Endothelial cell of umbilical vein (primary cell): ENCODE data around the gene RPF1. TPM values are rescaled to one million over a fixed set of nuclear protein-coding genes. Genes with fewer than 3 reads are reported as not detected.

ENCODE experiments used
- BruUV-seq: library from RNA; stranded (reverse); fragments of 400-500 nt; replicated peaks from 2 replicates; lab custom pipeline; 2021; lab: Mats Ljungman, UMichigan
- CTCF ChIA-PET: fragments of 300-600, 350-600 bp; sonication (Branson Sonifier 250); formaldehyde crosslinking; loops from one replicate; lab custom pipeline; 2021; ENCODE audit warnings: antibody characterized with exemption, inconsistent platforms; lab: Charles Lee
- POLR2A ChIA-PET: fragments of 300-600, 350-600 bp; sonication (Branson Sonifier 250); formaldehyde crosslinking; loops from one replicate; lab custom pipeline; 2021; ENCODE audit warnings: antibody characterized with exemption, inconsistent platforms; lab: Charles Lee
- DNase-seq: peaks from one replicate; pipeline ENCODE4 v3.0.0-alpha.2; 2011; ENCODE audit warnings: low read depth, low spot score
- FAIRE-seq: peaks from 2 replicates; lab custom pipeline; 2011; peaks lifted over from hg19 to GRCh38; lab: Jason Lieb, UNC
- H2AFZ ChIP-seq: 2 replicates; pipeline ENCODE4 v1.6.0; 2012; ENCODE audit warnings: low read depth, low read length, control low read depth, inconsistent platforms
- H3K27ac ChIP-seq: 2 replicates; pipeline ENCODE4 v1.5.1; 2011; ENCODE audit warnings: low read depth, mild to moderate bottlenecking, control low read depth, low read length, moderate library complexity; ENCODE audit not compliant: insufficient read depth
- H3K27me3 ChIP-seq, 2 experiments: 2 replicates each; pipeline versions ENCODE4 v1.6.0 to v1.6.1; 2011; ENCODE audit warnings: low read length in 2 of 2, mixed read lengths in 1 of 2; ENCODE audit not compliant: control insufficient read depth in 2 of 2, insufficient read depth in 2 of 2
- H3K36me3 ChIP-seq, 2 experiments: 2 replicates in 1 of 2; 3 replicates in 1 of 2; pipeline ENCODE4 v1.5.1; 2011; ENCODE audit warnings: low read length in 2 of 2, mild to moderate bottlenecking in 1 of 2, moderate library complexity in 1 of 2; ENCODE audit not compliant: control insufficient read depth in 2 of 2, insufficient read depth in 2 of 2; ENCODE audit errors: extremely low read depth in 1 of 2
- H3K4me1 ChIP-seq: 3 replicates; pipeline ENCODE4 v1.5.1; 2011; ENCODE audit warnings: mild to moderate bottlenecking, low read length; ENCODE audit not compliant: control insufficient read depth, insufficient read depth; ENCODE audit errors: extremely low read depth
- H3K4me2 ChIP-seq: 2 replicates; pipeline ENCODE4 v1.6.1; 2011; ENCODE audit warnings: low read length, control low read depth, mixed read lengths; ENCODE audit not compliant: insufficient read depth
- H3K4me3 ChIP-seq, 3 experiments: fragments of 200-600 bp in 1 of 3; sonication (generic), shearing (Covaris generic) in 1 of 3; replicated peaks in 1 of 3; 2 replicates each; pipeline ENCODE4 v1.5.1; 2011 to 2016; ENCODE audit warnings: control low read depth in 3 of 3, low read length in 3 of 3, mild to moderate bottlenecking in 2 of 3, inconsistent platforms in 1 of 3, low read depth in 1 of 3, moderate library complexity in 1 of 3; ENCODE audit not compliant: insufficient read depth in 1 of 3
- H3K79me2 ChIP-seq: 2 replicates; pipeline ENCODE4 v1.6.0; 2012; ENCODE audit warnings: low read length, inconsistent platforms; ENCODE audit not compliant: control insufficient read depth, insufficient read depth
- H3K9ac ChIP-seq: replicated peaks from 2 replicates; pipeline ENCODE3; 2011; ENCODE audit warnings: low read length, control low read depth; ENCODE audit not compliant: insufficient read depth; ENCODE audit errors: extremely low read depth
- H3K9me1 ChIP-seq: replicated peaks from 3 replicates; pipeline ENCODE4 v1.6.0; 2011; ENCODE audit warnings: mild to moderate bottlenecking, low read length; ENCODE audit not compliant: control insufficient read depth, insufficient read depth; ENCODE audit errors: extremely low read depth
- H3K9me3 ChIP-seq: replicated peaks from 2 replicates; pipeline ENCODE4 v1.5.1; 2012; ENCODE audit warnings: low read length, inconsistent platforms; ENCODE audit not compliant: control insufficient read depth, insufficient read depth
- H4K20me1 ChIP-seq: replicated peaks from 2 replicates; pipeline ENCODE3; 2011; ENCODE audit warnings: mild to moderate bottlenecking, low read length; ENCODE audit not compliant: control insufficient read depth, insufficient read depth; ENCODE audit errors: extremely low read depth
- CTCF ChIP-seq, 2 donors: IDR thresholded peaks; 1 replicate in 1 of 2; 2 replicates in 1 of 2; pipeline ENCODE4 v1.5.1; 2011; ENCODE audit warnings: low read length in 2 of 2, mild to moderate bottlenecking in 2 of 2, moderate library complexity in 2 of 2, control low read depth in 1 of 2, inconsistent platforms in 1 of 2, low read depth in 1 of 2; ENCODE audit not compliant: insufficient read depth in 1 of 2; ENCODE audit errors: extremely low read depth in 1 of 2
- EZH2 ChIP-seq: IDR thresholded peaks from 2 replicates; pipeline ENCODE4 v1.6.1; 2012; ENCODE audit warnings: borderline replicate concordance, low read depth, mild to moderate bottlenecking, moderate library complexity, low read length, inconsistent platforms; ENCODE audit not compliant: severe bottlenecking
- FOS ChIP-seq: IDR thresholded peaks from 2 replicates; pipeline ENCODE4 v1.6.1; 2011; ENCODE audit warnings: mild to moderate bottlenecking, low read length, moderate library complexity, borderline replicate concordance; ENCODE audit not compliant: insufficient read depth
- GATA2 ChIP-seq: IDR thresholded peaks from 2 replicates; pipeline ENCODE4 v1.7.0; 2011; ENCODE audit warnings: low read depth, mild to moderate bottlenecking, moderate library complexity, mixed read lengths, low read length; ENCODE audit not compliant: insufficient read length, insufficient read depth
- JUN ChIP-seq: IDR thresholded peaks from 2 replicates; pipeline ENCODE4 v1.6.1; 2011; ENCODE audit warnings: borderline replicate concordance, low read depth; ENCODE audit not compliant: insufficient read length, insufficient read depth
- MYC ChIP-seq: IDR thresholded peaks from one replicate; pipeline ENCODE4 v1.6.1; 2011; ENCODE audit warnings: mild to moderate bottlenecking, low read depth, low read length
- POLR2A ChIP-seq: IDR thresholded peaks from 2 replicates; pipeline ENCODE4 v1.6.1; 2012; ENCODE audit warnings: low read depth, mild to moderate bottlenecking, control low read depth, low read length
- POLR2AphosphoS5 ChIP-seq: IDR thresholded peaks from 2 replicates; pipeline ENCODE4 v1.6.1; 2012; ENCODE audit warnings: low read depth, mild to moderate bottlenecking, control low read depth, low read length, moderate library complexity; ENCODE audit not compliant: insufficient read depth
- dilution Hi-C: fragments of 300-500 bp; cut with MboI; formaldehyde crosslinking; loops from one replicate; pipeline ENCODE4 v1.15.0; 2019; ENCODE audit warnings: low sequenced_read_pairs; ENCODE audit not compliant: extremely low pct_ligation_motif_present
- intact Hi-C: fragments of 100-400 bp; cut with micrococcal nuclease; formaldehyde crosslinking; loops from one replicate; pipeline ENCODE4 v1.10.0; 2022
- polyA plus RNA-seq, 4 experiments: library from polyadenylated mRNA; depleted of rRNA in 3 of 4; stranded (reverse) in 3 of 4; unstranded in 1 of 4; fragments of >200 nt; gene quantifications; 2 replicates each; pipeline versions ENCODE4 v1.2.1 to v1.2.3, GENCODE V29; 2011 to 2012; ENCODE audit warnings: missing spikeins in 1 of 4
- total RNA-seq: library from RNA; stranded (reverse); gene quantifications from 2 replicates; pipeline ENCODE4 v1.2.3, GENCODE V29; 2021
- TF ChIP-seq, protein P1 (sequence below): IDR thresholded peaks from 2 replicates; pipeline ENCODE4 v1.6.1; 2011; ENCODE audit not compliant: insufficient read depth, insufficient read length

The RPF1 gene
- total and polyA plus RNA-seq, 2 donors (not counting 3 experiments of a cell fraction or from before 2014, with no cell fraction given): 15.3 to 32.6 TPM

DNA sequence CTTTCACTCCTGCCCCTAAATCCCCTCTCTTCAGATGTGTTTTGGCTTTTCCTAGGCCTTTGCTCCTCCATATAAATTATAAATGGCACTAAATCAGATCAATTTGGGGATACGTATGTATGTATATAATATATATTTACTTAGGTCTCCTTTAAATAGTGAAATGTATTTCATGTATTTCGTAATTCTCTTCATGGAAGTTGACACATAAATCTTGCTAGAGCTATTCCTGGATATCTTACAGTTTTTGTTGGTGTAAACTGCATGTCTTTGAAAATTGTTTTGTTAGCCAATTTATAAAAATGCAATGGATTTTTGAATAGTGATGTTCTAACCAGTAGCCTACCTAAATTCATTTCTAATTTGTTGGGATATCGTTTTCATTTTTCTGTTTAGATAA, 9.0 kb downstream of the RPF1 start:
- H3K4me1 ChIP-seq: no peaks in the 10 kb centered on the region
- no peak overlapping the region for H2AFZ ChIP-seq
- dilution Hi-C loops (no loop called here), intact Hi-C loops (no loop called here)
- H3K4me2 ChIP-seq: no peak overlapping the region
- H3K27ac ChIP-seq: no peak overlapping the region
- POLR2A ChIA-PET: no interaction called here
- H3K4me3 ChIP-seq: no peak overlapping the region
- H3K27me3 ChIP-seq: no peaks in the 10 kb centered on the region
- H4K20me1 ChIP-seq: peaks cover 2% of the 10 kb centered on the region
- H3K36me3 ChIP-seq: peaks cover 7 to 17% of the 10 kb centered on the region in 2 experiments
- BruUV-seq: no TSS peak
- DNase-seq (no peak), FAIRE-seq (no peak)
- TF ChIP-seq CTCF (IDR thresholded peaks at IDR 0.05; ENCODE audit: extremely low read depth in 1 of 2, insufficient read depth in 1 of 2, low read depth in 1 of 2, low read length in 2 of 2) (no peak), EZH2 (no peak), POLR2A (no peak), FOS (no peak), GATA2 (no peak), MYC (no peak), JUN (no peak), POLR2AphosphoS5 (no peak)
- TF ChIP-seq, protein P1, sequence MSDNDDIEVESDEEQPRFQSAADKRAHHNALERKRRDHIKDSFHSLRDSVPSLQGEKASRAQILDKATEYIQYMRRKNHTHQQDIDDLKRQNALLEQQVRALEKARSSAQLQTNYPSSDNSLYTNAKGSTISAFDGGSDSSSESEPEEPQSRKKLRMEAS: no peak
- H3K9me1 ChIP-seq: no peaks in the 10 kb centered on the region
- CTCF ChIA-PET: no interaction called here
- H3K79me2 ChIP-seq: peaks cover 25% of the 10 kb centered on the region
- no peak overlapping the region for H3K9ac ChIP-seq
- no peaks in the 10 kb centered on the region for H3K9me3 ChIP-seq
